H9 (cell line): ENCODE data around the gene SDK1. TPM values are rescaled to one million over a fixed set of nuclear protein-coding genes. Genes with fewer than 3 reads are reported as not detected.

ENCODE experiments used
- DNase-seq: peaks from one replicate; pipeline ENCODE4 v3.0.0-alpha.2; 2017
- H2AFZ ChIP-seq: one replicate; pipeline ENCODE4 v1.6.1; 2013; ENCODE audit warnings: mild to moderate bottlenecking, low read length, control low read depth, moderate library complexity
- H2AK5ac ChIP-seq: 2 replicates; pipeline ENCODE4 v1.6.1; 2013; ENCODE audit warnings: low read length, control low read depth, mixed read lengths; ENCODE audit not compliant: insufficient read length
- H2BK120ac ChIP-seq: one replicate; pipeline ENCODE4 v1.6.1; 2013; ENCODE audit warnings: low read depth, mild to moderate bottlenecking, low read length, control low read depth, inconsistent platforms; ENCODE audit not compliant: poor library complexity, severe bottlenecking
- H2BK12ac ChIP-seq: 2 replicates; pipeline ENCODE4 v1.6.1; 2013; ENCODE audit warnings: low read length, control low read depth, mixed read lengths, low read depth; ENCODE audit not compliant: insufficient read length
- H2BK15ac ChIP-seq: 2 replicates; pipeline ENCODE4 v1.6.1; 2013; ENCODE audit warnings: low read depth, low read length, control low read depth
- H2BK20ac ChIP-seq: one replicate; pipeline ENCODE4 v1.6.1; 2013; ENCODE audit warnings: low read depth, mild to moderate bottlenecking, low read length, control low read depth, inconsistent platforms; ENCODE audit not compliant: poor library complexity, severe bottlenecking
- H2BK5ac ChIP-seq: 2 replicates; pipeline ENCODE4 v1.6.1; 2013; ENCODE audit warnings: low read length, control low read depth, mixed read lengths; ENCODE audit not compliant: insufficient read length
- H3K14ac ChIP-seq: 2 replicates; pipeline ENCODE4 v1.6.1; 2013; ENCODE audit warnings: low read length, control low read depth; ENCODE audit not compliant: insufficient read depth
- H3K18ac ChIP-seq: 2 replicates; pipeline ENCODE4 v1.6.1; 2013; ENCODE audit warnings: low read depth, mild to moderate bottlenecking, mixed read lengths, low read length, control low read depth; ENCODE audit not compliant: insufficient read length
- H3K23ac ChIP-seq: 2 replicates; pipeline ENCODE4 v1.6.1; 2013; ENCODE audit warnings: low read length, control low read depth, mixed read lengths, low read depth; ENCODE audit not compliant: insufficient read length
- H3K23me2 ChIP-seq: 2 replicates; pipeline ENCODE4 v1.6.1; 2013; ENCODE audit warnings: low read depth, mild to moderate bottlenecking, mixed read lengths, low read length, control low read depth; ENCODE audit not compliant: insufficient read length, poor library complexity, severe bottlenecking
- H3K27ac ChIP-seq: 2 replicates; pipeline ENCODE4 v1.5.1; 2013; ENCODE audit warnings: low read length, control low read depth, mixed read lengths, low read depth; ENCODE audit not compliant: insufficient read length
- H3K27me3 ChIP-seq: 2 replicates; pipeline ENCODE4 v1.6.1; 2013; ENCODE audit warnings: low read length, control low read depth, inconsistent platforms; ENCODE audit not compliant: insufficient read depth
- H3K4ac ChIP-seq: 2 replicates; pipeline ENCODE4 v1.6.1; 2013; ENCODE audit warnings: low read depth, mild to moderate bottlenecking, control low read depth, inconsistent platforms, low read length, moderate library complexity
- H3K4me1 ChIP-seq: 2 replicates; pipeline ENCODE4 v1.6.1; 2013; ENCODE audit warnings: low read length, control low read depth, inconsistent platforms; ENCODE audit not compliant: insufficient read depth
- H3K4me2 ChIP-seq: 2 replicates; pipeline ENCODE4 v1.6.1; 2013; ENCODE audit warnings: low read length, control low read depth, mixed read lengths; ENCODE audit not compliant: insufficient read length, insufficient read depth
- H3K56ac ChIP-seq: 2 replicates; pipeline ENCODE4 v1.6.1; 2013; ENCODE audit warnings: low read depth, mild to moderate bottlenecking, mixed read lengths, low read length, control low read depth; ENCODE audit not compliant: insufficient read length
- H3K79me1 ChIP-seq: 2 replicates; pipeline ENCODE4 v1.6.1; 2013; ENCODE audit warnings: low read depth, mild to moderate bottlenecking, moderate library complexity, low read length, control low read depth, inconsistent platforms; ENCODE audit not compliant: insufficient read depth, poor library complexity, severe bottlenecking
- H3K79me2 ChIP-seq: 2 replicates; pipeline ENCODE4 v1.6.1; 2013; ENCODE audit warnings: low read length, control low read depth, inconsistent platforms; ENCODE audit not compliant: insufficient read depth
- H3K9ac ChIP-seq: 2 replicates; pipeline ENCODE4 v1.6.1; 2013; ENCODE audit warnings: low read length, control low read depth, mixed read lengths; ENCODE audit not compliant: insufficient read length; ENCODE audit errors: extremely low read depth
- H3K9me3 ChIP-seq: one replicate; pipeline ENCODE4 v1.6.1; 2013; ENCODE audit warnings: low read depth, low read length, inconsistent platforms; ENCODE audit not compliant: control insufficient read depth
- H3T11ph ChIP-seq: one replicate; pipeline ENCODE4 v1.6.1; 2013; ENCODE audit warnings: mild to moderate bottlenecking, low read length, control low read depth, inconsistent platforms
- H4K20me1 ChIP-seq: one replicate; pipeline ENCODE4 v1.6.1; 2013; ENCODE audit not compliant: control insufficient read depth, insufficient read length, insufficient read depth
- H4K5ac ChIP-seq: 2 replicates; pipeline ENCODE4 v1.6.1; 2013; ENCODE audit warnings: low read depth, mild to moderate bottlenecking, mixed read lengths, low read length, control low read depth; ENCODE audit not compliant: insufficient read length
- H4K8ac ChIP-seq: replicated peaks from 2 replicates; pipeline ENCODE4 v1.6.1; 2013; ENCODE audit warnings: low read length, control low read depth, mixed read lengths, low read depth; ENCODE audit not compliant: insufficient read length
- H4K91ac ChIP-seq: 2 replicates; pipeline ENCODE4 v1.6.1; 2013; ENCODE audit warnings: low read depth, mild to moderate bottlenecking, moderate library complexity, mixed read lengths, low read length, control low read depth; ENCODE audit not compliant: insufficient read length
- H3K27ac Mint-ChIP-seq, 3 experiments: 2 replicates in 2 of 3; 3 replicates in 1 of 3; pipeline ENCODE4 v1.8.0; 2020 to 2021; ENCODE audit warnings: mixed read lengths in 3 of 3, mild to moderate bottlenecking in 1 of 3, moderate library complexity in 1 of 3
- H3K27me3 Mint-ChIP-seq: 2 replicates; pipeline ENCODE4 v1.8.0; 2021; ENCODE audit warnings: low read depth, mild to moderate bottlenecking, moderate library complexity, mixed read lengths
- H3K36me3 Mint-ChIP-seq, 3 experiments: 2 replicates in 2 of 3; 3 replicates in 1 of 3; pipeline ENCODE4 v1.8.0; 2020 to 2021; ENCODE audit warnings: low read depth in 3 of 3, mixed read lengths in 3 of 3; ENCODE audit not compliant: insufficient read depth in 1 of 3
- H3K4me1 Mint-ChIP-seq, 2 experiments: 2 replicates each; pipeline ENCODE4 v1.8.0; 2020; ENCODE audit warnings: mixed read lengths in 2 of 2
- H3K4me3 Mint-ChIP-seq, 2 experiments: 2 replicates in 1 of 2; 3 replicates in 1 of 2; pipeline ENCODE4 v1.8.0; 2020 to 2021; ENCODE audit warnings: mild to moderate bottlenecking in 2 of 2, mixed read lengths in 2 of 2, moderate library complexity in 1 of 2
- H3K9me3 Mint-ChIP-seq, 2 experiments: 2 replicates in 1 of 2; 3 replicates in 1 of 2; pipeline ENCODE4 v1.8.0; 2020; ENCODE audit warnings: mild to moderate bottlenecking in 2 of 2, mixed read lengths in 2 of 2, moderate library complexity in 1 of 2
- CTCF ChIP-seq: fragments of 200-600 bp; sonication (generic); conservative IDR thresholded peaks from 3 replicates; pipeline ENCODE4 v1.8.0; 2021; ENCODE audit warnings: antibody characterized with exemption, mild to moderate bottlenecking
- WGBS: extraction: QIAGEN DNeasy Blood & Tissue Kit; methylation state at CpG from one replicate; pipeline ENCODE4 v1.1.7; 2013; ENCODE audit warnings: missing lambda C conversion rate, low lambda C conversion rate, mixed read lengths; ENCODE audit not compliant: insufficient read length; ENCODE audit errors: extremely low coverage; 5-methylcytosine and 5-hydroxymethylcytosine counted together
- total RNA-seq: library from RNA; stranded (reverse); gene quantifications from 2 replicates; pipeline ENCODE4 v1.2.1, GENCODE V29; 2021

SDK1 gene
- total RNA-seq, 1 experiment from 2014 or later = 8.7 TPM

GRCh38 chr7:4159154-4159501, 858.1 kb downstream of the SDK1 start:
- Histone ChIP-seq H4K91ac (no peak overlapping the region), H3K23ac (no peak overlapping the region), H3T11ph (no peak overlapping the region), H3K23me2 (no peaks in the 10 kb centered on the region), H2BK5ac (no peak overlapping the region), H3K56ac (no peak overlapping the region), H4K20me1 (no peaks in the 10 kb centered on the region), H3K9ac (no peak overlapping the region), H2AK5ac (no peak overlapping the region), H2BK15ac (no peak overlapping the region), H3K14ac (no peak overlapping the region), H4K8ac (no peak overlapping the region), H2BK20ac (no peak overlapping the region), H3K18ac (no peak overlapping the region), H2AFZ (no peak overlapping the region), H3K79me1 (no peaks in the 10 kb centered on the region), H2BK12ac (no peak overlapping the region), H3K27ac (no peak overlapping the region), H3K4me2 (no peak overlapping the region), H3K79me2 (no peaks in the 10 kb centered on the region), H3K9me3 (no peaks in the 10 kb centered on the region), H2BK120ac (no peak overlapping the region), H4K5ac (no peak overlapping the region), H3K4me1 (no peaks in the 10 kb centered on the region), H3K27me3 (no peaks in the 10 kb centered on the region), H3K4ac (no peak overlapping the region)
- Mint-ChIP-seq H3K36me3 (no peaks in the 10 kb centered on the region; a peak in 1 of 7 replicates), H3K27me3 (peaks cover 2% of the 10 kb centered on the region; the same call in 1 of the 2 replicates), H3K4me1 (peaks cover 3% of the 10 kb centered on the region in 2 experiments; a peak in 1 of 4 replicates), H3K4me3 (no peak overlapping the region), H3K27ac (no peak overlapping the region), H3K9me3 (no peaks in the 10 kb centered on the region)
- no CpG with 5 or more reads among the region's 5 CpGs for WGBS
- TF ChIP-seq CTCF = no peak
- DNase-seq = no peak
